NCI-H2029 treated with DMSO at 0.1 percent for 48 hours (cell line): ENCODE results near the gene DUSP5.
"Not testable (repeated sequence)": the region's sequence is repeated elsewhere in the genome, so short reads cannot be mapped to it uniquely, and the experiment has no call there.

Source experiments
- DNase-seq: peaks from one replicate; lab custom pipeline; 2025; lab: John Stamatoyannopoulos, UW

DUSP5 gene

GRCh38 chr10:110497438-110498086 is at the start of gene DUSP5:
Gene DUSP5, plus strand, starts transcription at chr10:110497907. Its CDS starts 215 bp downstream, at chr10:110498122.
- no peak for DNase-seq

GRCh38 chr10:110448682-110449418 is 48.9 kb upstream of the DUSP5 start:
- no peak for DNase-seq

GRCh38 chr10:110455446-110455845 is 42.3 kb upstream of the DUSP5 start:
- DNase-seq, result no peak

GRCh38 chr10:110456046-110456445 is 41.7 kb upstream of the DUSP5 start:
- DNase-seq, result no peak

- DNase-seq, result no peak
These were observed 41.1 kb upstream of the DUSP5 start for GRCh38 chr10:110456523-110457091.

- DNase-seq, result no peak
These were observed 39.9 kb upstream of the DUSP5 start for GRCh38 chr10:110457851-110458250.

- DNase-seq, result no peak
These were observed 39.3 kb upstream of the DUSP5 start for GRCh38 chr10:110458266-110458920.

GRCh38 chr10:110459600-110459999 is 38.1 kb upstream of the DUSP5 start:
- no peak for DNase-seq

GRCh38 chr10:110460111-110460809 is 37.4 kb upstream of the DUSP5 start:
- no peak for DNase-seq

GRCh38 chr10:110461088-110461487 is 36.6 kb upstream of the DUSP5 start:
- no peak for DNase-seq

GRCh38 chr10:110461530-110461929 is 36.2 kb upstream of the DUSP5 start:
- DNase-seq, result no peak

- DNase-seq, result no peak
These were observed 35.3 kb upstream of the DUSP5 start for GRCh38 chr10:110462166-110463095.

GRCh38 chr10:110468258-110468657 is 29.4 kb upstream of the DUSP5 start:
- DNase-seq, result not testable (repeated sequence)

GRCh38 chr10:110470541-110470940 is 27.2 kb upstream of the DUSP5 start:
- not testable (repeated sequence) for DNase-seq

GRCh38 chr10:110471566-110472139 is 26.1 kb upstream of the DUSP5 start:
- no peak for DNase-seq

- DNase-seq, result no peak
These were observed 23.7 kb upstream of the DUSP5 start for GRCh38 chr10:110474017-110474416.

GRCh38 chr10:110474826-110475225 is 22.9 kb upstream of the DUSP5 start:
- no peak for DNase-seq

- DNase-seq, result no peak
These were observed 21.8 kb upstream of the DUSP5 start for GRCh38 chr10:110475722-110476515.

GRCh38 chr10:110479710-110480109 is 18.0 kb upstream of the DUSP5 start:
- no peak for DNase-seq

- no peak for DNase-seq
These were observed 17.3 kb upstream of the DUSP5 start for GRCh38 chr10:110480387-110480786.
